ENCODE results near the gene PTPRN2.
"Not testable (repeated sequence)": the region's sequence is repeated elsewhere in the genome, so short reads cannot be mapped to it uniquely, and the experiment has no call there.

Gene PTPRN2

DNA sequence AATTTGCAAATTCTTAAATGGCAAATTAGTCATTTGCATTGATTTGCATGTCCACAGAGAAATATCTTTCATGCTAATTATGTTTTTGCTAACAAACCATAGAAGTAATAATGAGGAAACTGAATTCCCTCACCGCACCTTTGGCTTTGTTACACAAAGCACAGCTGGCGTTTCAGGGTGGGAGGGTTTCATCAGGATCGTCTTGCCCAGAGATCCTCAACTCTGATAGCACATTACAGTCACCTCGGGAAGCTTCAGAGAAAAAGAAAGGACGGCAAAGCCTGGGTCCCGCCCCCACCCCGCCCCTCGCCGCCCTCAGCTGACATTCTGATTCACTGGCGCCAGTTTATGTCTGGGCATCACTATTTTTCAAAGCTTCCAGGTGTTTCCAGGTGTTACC is 119.4 kb downstream of the PTPRN2 start:
- no peak for DNase-seq (ENCODE audit: low read depth, low spot score)

DNA sequence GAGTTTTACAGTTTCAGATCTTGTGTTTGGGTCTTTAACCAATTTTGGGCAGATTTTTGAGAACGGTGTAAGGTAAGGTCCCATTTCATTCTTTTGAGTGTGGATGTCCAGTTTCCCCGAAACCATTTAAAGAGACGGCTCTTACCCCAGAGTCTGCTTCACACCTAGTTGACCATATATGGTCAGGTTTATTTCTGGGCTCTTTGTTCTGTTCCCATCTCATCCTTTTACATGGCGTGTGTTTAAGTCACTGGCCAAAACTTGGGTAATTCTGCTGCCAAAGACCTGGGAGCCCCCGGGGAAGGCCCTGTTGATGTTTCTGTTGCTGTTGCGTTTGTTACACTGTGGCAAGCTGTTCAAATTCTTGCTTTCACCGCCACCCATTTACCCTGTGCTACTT is 120.1 kb downstream of the PTPRN2 start:
- no peak for DNase-seq (ENCODE audit: low read depth, low spot score)

DNA sequence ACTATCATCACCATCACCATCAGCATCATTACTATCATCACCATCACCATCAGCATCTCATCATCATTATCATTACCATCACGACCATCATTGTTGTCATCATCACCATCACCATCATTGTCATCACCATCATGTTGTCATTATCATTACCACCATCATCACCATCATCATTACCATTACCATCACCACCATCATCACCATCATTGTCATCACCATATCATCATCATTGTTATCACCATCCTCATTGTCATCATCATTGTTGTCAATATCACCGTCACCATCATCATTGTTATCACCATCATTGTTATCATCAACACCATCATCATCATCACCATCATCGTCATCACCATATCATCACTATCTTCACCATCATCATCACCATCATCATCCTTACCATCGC is 124.3 kb downstream of the PTPRN2 start:
- DNase-seq (ENCODE audit: low read depth, low spot score) = no peak

DNA sequence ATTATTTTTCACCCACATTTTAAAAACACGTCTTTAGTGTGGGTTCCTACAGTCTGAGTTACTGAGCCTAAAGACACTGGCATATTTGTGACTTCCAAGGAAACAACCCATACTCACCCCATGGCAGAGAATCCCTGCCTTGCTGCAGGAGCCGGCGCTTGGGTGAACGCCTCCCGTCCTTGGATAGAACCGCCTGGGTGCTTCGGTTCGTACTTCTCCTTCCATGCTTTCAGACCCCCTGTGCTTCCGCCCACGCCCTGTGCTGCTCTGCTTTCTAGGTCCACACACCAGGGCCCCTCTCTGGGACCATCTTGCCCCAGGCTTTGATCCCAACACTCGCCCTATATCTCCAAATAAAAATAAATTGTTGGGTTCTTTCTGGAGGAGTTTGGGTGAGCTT is 125.8 kb downstream of the PTPRN2 start:
- no peak for DNase-seq (ENCODE audit: low read depth, low spot score)

DNA sequence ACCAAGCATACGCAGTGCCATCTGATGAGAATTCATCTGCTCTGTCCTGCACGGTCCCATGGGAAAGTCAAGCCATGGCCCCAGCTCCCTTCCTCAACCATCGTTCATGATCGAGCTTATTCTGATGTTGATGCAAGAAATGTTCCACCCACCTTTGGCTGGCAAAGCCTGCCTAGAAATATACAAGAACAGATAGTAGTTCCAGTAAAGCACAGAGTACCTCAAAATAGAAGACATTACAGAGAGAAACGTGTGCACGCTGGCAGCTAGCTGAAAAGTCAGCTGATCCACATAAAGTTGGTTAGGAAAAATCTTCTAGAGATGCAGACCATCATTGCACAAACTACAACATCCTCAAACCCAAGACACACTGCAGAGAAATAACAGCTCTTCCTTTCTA is 127.0 kb downstream of the PTPRN2 start:
- DNase-seq (ENCODE audit: low read depth, low spot score) = no peak

DNA sequence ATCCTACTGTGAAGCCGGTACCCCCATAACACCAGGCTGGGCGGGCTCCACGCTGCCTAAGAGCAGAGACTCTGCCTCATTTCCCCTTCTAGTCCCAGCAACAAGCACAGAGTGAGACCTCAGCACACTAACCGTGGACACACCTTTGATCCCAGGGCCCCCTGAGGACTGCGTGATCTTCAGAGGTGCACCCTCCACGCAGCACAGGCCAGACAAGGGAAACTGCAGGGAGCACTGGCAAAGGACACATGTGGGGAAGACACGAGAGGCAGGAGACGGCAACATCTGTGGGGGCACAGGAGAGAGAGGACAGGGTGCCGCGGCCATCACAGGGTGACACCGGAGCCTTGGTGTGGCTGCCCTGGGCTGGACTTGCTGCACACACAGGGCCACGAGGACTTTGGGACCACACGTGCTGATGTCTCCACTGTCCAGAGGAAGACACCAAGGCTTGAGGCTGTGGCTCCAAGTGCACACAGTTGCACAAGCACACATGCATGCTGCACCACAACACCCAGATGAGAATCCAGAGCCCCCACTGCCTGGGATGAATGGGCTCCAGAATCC is 128.8 kb downstream of the PTPRN2 start:
- no peak for DNase-seq (ENCODE audit: low read depth, low spot score)

DNA sequence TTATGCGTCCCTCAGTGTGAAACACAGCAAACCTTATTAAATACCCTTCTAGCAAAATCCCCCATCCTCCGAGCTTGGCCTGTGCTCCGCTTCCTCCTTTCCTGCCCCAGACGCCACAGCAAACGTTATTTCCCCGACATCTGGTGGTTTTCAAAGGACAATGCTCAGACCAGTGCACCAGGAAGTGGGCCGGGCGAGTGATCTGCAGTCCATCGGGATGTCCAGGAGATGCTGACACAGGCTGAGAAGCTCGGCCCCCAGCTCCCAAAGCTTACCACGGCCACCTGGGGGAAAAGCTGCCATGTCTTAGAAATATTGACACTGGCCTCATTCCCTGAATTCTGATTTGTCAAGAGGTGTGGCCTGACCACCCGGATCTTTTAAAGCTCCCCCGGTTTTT is 129.5 kb downstream of the PTPRN2 start:
- no peak for DNase-seq (ENCODE audit: low read depth, low spot score)

DNA sequence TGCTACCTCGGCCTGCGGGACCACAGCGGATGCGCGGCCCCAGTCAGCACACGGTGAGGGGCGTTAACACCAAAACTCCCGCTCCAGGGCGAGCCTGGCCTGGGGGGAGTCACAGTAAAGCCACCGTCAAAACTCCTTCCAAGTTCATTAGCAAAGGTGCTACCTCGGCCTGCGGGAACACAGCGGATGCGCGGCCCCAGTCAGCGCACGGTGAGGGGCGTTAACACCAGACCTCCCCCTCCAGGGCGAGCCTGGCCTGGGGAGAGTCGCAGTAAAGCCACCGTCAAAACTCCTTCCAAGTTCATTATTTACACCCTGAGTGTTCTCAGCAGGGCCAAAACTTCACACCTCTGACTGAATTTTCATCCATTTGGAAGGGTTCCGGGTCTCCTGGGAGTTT is 130.0 kb downstream of the PTPRN2 start:
- not testable (repeated sequence) for DNase-seq (ENCODE audit: low read depth, low spot score)

DNA sequence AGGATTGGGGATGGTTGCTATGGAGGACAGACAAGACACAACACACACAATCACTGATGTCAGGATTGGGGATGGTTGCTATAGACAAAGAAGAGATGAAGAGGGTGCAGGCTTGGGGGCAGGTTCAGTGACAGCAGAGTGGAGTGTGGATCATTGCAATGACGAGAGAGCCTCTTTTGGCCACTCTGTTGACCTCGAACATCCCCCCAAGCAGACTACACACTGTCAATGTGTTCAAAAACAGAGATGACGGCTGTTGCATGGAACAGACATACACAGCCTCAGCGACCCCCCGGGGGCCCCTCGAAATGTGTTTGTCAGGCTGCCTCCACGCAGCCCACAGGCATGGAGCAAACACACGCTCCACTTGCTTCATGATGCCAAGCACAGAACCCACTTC is 133.0 kb downstream of the PTPRN2 start:
- no peak for DNase-seq (ENCODE audit: low read depth, low spot score)

DNA sequence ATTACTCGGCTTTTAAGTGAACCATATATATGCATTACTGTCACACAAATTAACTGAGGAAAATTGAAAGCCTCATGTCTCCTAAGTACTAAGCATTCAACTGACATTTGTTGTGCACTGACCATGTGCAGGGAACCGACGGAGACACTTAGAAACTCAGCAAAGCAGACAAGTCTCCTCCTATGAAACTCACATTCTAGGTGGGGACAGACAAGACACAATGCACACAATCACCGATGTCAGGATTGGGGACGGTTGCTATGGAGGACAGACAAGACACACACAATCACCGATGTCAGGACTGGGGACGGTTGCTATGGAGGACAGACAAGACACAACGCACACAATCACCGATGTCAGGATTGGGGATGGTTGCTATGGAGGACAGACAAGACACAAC is 134.0 kb downstream of the PTPRN2 start:
- no peak for DNase-seq (ENCODE audit: low read depth, low spot score)

DNA sequence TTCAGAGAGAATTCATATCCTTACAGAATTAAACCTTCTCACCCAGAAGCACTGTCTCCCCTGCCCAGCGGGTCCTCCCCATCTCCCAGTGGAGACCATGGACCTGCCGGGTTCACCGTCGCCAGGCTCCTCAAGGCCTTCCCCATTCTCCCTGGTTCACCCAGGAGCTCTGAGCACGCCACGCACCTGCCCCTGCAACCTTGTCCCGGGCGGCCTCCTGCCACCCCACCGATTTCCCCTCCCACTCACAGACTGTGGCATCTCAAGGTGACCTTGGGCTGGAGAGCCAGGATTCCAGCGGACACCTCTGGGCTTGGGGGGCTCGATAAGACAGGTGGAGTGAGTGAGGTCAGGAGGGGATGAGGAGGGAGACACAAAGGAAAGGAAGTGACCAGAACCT is 135.3 kb downstream of the PTPRN2 start:
- DNase-seq (ENCODE audit: low read depth, low spot score) = no peak

DNA sequence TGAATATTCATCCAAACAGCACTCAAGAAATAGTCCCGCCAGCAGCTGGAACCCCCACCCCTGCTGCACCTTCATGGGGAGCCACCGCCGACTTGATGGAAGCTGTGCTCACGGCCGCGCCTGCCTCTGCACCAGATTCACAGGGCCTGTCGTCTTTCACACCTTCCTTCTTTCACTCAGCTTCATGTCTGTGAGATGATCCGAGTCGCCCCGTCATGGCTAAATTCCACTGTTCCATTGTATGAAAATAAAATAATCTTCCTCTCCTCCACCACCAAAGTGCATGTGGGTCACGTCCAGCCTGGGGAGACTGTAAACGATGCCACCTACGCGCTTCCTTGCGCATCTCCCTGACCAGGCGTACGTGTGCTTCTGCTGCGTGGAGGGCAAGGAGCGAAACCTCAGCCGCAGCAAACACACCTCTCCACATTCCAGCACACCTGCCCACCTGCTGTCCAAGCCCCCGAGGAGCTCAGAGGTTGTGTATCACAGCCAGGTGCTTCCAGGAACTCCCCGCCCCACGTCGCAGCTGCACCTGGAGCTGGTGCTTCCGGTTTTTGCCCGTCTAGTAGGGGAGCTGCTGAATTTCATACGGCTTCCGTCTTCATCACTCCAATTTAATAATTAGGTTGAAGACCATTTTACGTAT is 137.0 kb downstream of the PTPRN2 start:
- DNase-seq (ENCODE audit: low read depth, low spot score) = no peak

DNA sequence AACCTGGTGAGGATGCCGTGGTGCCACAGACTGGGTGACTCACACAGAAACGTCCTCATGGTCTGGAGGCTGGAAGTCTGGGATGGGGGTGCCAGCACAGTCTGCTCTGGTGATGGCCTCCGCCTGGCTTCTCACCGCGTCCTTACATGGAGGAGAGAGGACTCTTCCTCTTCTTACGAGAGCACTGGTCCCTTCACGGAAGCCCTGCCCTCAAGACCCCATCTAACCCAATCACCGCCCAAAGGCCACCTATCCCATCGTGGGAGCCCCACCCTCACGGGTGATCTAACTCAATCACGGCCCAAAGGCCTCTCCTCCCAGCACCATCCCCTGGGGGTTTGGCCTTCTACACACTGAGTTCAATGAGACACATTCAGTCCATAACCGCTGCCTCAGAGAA is 137.7 kb downstream of the PTPRN2 start:
- DNase-seq (ENCODE audit: low read depth, low spot score) = no peak

DNA sequence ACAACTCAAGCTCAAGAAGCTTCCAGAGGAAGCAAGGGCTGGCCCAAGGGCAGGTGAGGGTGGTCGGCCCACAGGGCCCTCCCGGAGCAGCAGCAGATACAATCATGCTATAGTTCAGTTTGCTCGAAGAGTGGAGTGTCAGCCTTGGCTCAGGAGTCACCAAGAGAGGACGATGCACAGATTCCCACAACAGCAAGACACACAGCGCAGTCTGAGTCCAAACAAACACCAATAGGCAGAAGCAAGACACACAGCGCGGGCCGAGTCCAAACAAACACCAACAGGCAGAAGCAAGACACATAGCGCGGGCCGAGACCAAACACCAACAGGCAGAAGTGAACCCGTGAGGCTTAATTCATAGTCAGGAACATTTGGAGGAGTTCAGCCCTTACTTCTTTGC is 138.4 kb downstream of the PTPRN2 start:
- DNase-seq (ENCODE audit: low read depth, low spot score) = no peak

DNA sequence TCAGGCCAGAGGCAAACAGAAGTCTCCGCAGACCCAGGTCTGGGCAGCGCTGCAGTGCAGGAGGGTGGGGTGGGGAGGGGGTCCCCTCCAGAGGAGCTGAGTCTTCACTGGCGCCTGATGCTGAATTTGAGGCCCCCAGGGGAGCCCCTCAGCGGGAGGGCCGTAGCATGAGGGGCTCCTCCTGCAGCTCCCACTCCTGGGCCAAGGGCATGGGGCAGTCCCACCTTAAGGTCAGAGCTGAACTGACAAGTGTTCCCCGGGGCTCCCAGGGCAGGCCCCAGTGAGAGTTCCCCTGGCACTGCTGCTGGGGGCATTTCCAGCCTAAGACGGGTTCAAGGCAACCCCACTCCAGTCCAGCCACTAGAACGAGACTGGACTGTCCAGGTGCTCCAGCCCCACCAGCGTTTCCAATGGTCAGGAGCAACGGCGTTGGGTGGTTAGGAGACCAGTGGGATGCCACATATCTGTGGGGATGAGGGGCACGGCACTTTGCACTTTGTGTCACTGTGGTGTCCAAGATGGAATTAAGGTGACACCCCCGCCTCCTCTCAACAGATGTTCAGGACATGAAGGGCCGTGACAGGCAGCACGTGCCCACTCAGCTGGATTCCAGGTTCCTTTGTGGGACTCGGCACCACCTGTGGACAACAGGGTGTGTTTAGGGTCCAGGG is 139.1 kb downstream of the PTPRN2 start:
- no peak for DNase-seq (ENCODE audit: low read depth, low spot score)

DNA sequence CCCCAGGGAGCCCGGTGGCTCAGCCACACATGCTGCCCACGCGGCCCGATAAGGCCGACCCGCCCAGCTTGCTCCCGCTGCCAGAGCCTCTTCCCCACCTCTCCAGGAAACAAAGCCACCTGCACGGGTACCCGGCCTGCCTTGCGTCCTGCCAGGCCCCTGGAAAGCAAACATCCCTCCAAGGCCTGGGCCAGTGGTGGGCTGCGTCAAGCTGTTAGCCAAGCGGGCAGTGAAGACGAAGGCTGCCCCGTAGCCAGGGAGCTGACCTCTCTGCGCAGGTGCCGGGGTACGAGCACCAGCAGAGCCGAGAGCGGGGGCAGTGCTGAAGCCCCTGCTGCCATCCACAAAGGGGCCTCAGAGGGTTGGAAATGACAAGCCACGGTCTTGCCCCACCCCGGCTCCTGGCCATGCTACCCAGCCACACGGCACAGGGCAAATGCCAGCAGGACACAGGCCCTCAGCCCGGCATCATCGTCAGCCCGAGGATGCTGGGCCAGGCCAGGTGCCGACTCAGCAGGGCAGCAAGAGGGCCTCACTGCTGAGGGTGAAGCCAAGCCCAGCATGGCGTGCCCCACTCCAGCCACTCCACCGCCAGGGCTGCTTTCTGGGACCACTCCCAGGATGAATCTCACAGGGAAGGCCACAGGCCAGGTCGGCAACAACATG is 140.0 kb downstream of the PTPRN2 start:
- DNase-seq (ENCODE audit: low read depth, low spot score) = no peak

DNA sequence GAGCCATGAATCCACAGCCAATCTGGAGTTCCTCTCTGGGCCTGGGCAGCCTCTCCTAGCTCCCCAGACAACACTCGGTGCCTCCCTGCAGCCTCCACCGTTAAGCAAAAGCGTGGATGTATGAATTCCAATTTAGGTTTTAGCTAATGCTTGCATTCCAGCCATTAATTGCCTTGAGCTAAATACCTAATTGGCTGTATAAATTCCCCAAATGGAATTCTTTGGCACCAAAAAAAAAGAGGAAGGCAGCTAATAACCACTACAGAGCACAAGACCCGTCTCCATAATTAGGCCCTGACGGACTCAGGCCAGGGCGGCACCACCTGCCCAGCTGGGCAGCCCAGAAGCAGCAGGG is 140.5 kb downstream of the PTPRN2 start:
- DNase-seq (ENCODE audit: low read depth, low spot score) = no peak

DNA sequence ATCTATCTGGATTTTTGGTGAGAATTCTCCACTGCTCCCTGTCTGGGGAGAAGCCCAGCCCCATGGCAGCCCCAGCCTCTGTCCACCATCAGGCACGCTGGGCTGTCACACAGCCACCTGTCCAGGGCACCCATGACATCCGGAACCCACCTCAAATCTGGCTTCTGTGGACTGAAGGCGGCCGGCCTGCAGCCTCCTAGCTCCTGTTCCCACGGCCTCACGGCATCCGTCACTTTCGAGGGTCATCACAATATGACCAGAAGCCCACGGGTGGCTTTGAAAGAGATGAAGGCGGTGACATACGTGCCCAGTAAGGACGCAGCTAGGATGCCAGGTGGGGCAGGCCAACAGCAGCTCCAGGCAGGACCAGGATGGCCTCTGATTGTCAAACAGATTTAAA is 140.9 kb downstream of the PTPRN2 start:
- no peak for DNase-seq (ENCODE audit: low read depth, low spot score)

DNA sequence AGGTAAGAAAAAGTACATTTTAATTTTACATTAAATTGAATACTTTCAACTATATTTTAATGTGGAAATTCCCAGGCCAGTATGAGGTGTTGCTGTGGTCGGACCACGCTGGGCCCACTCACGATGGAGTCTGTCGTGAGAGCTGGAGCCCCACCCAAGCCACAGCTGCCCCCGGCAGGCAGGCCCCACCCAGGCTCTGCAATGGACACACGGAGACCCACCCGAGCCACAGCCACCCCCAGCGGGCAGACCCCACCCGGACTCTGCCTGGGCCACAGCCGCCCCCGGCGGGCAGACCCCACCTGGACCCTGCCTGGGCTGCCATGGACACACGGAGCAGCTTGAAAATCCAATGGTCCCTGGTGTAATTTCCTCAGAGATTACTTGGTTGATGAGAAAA is 141.3 kb downstream of the PTPRN2 start:
- no peak for DNase-seq (ENCODE audit: low read depth, low spot score)

DNA sequence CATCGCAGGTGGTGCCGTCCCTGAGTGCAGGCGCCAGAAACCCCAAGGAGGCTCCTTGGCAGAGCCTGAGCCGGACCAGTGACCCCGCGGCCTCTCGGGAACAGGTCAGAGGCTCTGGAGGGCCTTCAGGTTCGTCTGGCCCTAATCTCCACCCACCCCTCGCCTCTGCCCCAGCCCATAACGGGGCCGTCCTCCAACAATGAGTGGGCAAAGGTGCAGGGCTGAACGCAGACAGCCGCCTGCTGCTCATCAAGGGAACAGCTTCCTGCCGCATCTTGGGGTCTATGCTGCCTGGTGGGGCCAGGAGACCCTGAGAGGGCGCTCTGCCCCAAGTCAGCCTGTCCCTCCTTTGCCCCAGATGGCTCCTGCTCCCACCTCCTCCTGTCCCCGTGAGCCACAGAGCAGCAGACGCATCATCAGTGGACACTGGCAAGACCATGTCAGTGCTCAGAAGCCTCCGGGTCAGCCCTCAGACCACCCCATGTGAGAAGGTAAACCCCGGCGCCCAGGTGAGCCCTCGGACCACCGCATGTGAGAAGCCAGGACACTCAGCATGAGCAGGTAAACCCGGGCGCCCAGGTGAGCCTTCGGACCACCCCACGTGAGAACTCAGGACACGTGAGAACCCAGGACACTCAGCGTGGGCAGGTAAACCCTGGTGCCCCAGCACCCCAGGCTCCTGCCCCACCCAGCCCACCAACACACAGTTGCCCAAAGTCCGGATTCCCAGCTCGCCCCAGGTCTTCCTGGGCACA is 142.0 kb downstream of the PTPRN2 start:
- DNase-seq (ENCODE audit: low read depth, low spot score) = no peak

DNA sequence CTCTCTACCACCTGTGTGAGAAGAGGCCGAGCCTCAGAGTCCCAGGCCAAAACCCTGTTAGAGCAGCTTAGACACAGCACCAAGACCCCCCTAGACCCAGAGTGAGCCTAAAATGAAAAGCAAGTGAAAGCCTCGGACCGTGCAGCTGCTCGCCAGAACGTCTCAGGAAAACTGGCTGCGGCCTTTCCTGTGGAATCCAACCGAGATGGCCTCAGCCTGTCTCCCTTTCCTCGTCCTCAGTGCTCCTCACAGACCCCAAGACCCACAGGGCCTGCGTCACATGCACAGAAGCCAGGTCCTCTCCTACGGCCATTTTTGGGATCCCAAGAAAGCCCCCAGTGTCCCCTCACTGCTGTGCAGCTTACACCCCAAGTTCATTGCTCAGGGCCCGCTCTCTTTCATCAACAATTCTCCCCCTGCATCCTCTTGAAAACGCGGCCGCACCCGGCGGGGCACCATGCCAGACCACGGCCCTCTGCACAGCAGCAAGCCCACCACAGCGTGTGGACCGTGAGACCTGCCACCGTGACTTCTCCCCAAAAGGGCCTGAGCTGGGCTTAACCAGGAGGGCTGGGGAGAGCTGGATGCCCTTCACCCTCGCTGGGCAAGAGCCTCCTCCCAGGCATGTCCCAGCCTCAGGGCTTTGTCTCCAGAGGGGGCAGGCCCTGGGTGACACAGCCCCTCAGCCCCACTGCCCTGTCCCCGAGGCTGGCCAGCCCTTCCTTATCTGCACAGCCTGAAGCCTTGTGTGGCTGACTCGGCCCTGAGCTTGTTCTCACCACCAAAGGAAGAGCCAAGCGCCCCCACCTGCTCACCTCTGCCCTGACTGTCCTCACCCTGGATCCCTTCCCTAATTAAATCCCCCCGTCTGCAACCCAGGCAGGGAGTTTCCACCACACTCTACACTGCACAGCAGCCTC is 142.9 kb downstream of the PTPRN2 start:
- no peak for DNase-seq (ENCODE audit: low read depth, low spot score)

All from smooth muscle cell of the brain vasculature (primary cell).